GM12878 (cell line): ENCODE measurements around the gene ELAC1. TPM values are rescaled to one million over a fixed set of nuclear protein-coding genes. Genes with fewer than 3 reads are reported as not detected.

Experiments
- ATAC-seq: fragments of 200-7000 bp; cut with Tn5 transposase; 3 replicates; pipeline ENCODE4 v1.9.1; 2020; ENCODE audit warnings: mild to moderate bottlenecking, moderate library complexity
- BruUV-seq: library from RNA; stranded (reverse); fragments of 400-500 nt; replicated peaks from 2 replicates; lab custom pipeline; 2021; lab: Mats Ljungman, UMichigan
- CTCF ChIA-PET: fragments of 300-600 bp; sonication (Branson Sonifier 250); formaldehyde crosslinking; extraction: SDS; loops from one replicate; lab custom pipeline; 2021; ENCODE audit warnings: inconsistent platforms; lab: Yijun Ruan, JAX
- POLR2A ChIA-PET: fragments of 350-600 bp; formaldehyde crosslinking; extraction: SDS; loops from one replicate; lab custom pipeline; 2021; ENCODE audit warnings: inconsistent platforms; lab: Charles Lee
- RAD21 ChIA-PET: fragments of 300-600 bp; sonication (Branson Sonifier 250); formaldehyde crosslinking; loops from one replicate; lab custom pipeline; 2023; ENCODE audit warnings: antibody characterized with exemption; ENCODE audit not compliant: unreplicated experiment; lab: Charles Lee
- SMC1A ChIA-PET: fragments of 300-600 bp; sonication (Branson Sonifier 250); formaldehyde crosslinking; loops from one replicate; lab custom pipeline; 2023; ENCODE audit not compliant: unreplicated experiment, uncharacterized antibody; lab: Charles Lee
- DNase-seq: peaks from one replicate; pipeline ENCODE4 v3.0.0-alpha.2; 2011; ENCODE audit warnings: low read depth, low spot score
- FAIRE-seq: peaks from 3 replicates; lab custom pipeline; 2011; peaks lifted over from hg19 to GRCh38; lab: Jason Lieb, UNC
- H2AFZ ChIP-seq: 2 replicates; pipeline ENCODE4 v1.6.0; 2011; ENCODE audit warnings: low read depth, low read length, control low read depth; ENCODE audit not compliant: control insufficient read depth
- H3K27ac ChIP-seq: 2 replicates; pipeline ENCODE4 v1.5.1; 2011; ENCODE audit warnings: control low read depth; ENCODE audit not compliant: control insufficient read depth, insufficient read depth
- H3K27me3 ChIP-seq, 2 experiments: replicated peaks in 1 of 2; 2 replicates each; pipeline versions ENCODE4 v1.6.0 to v1.6.1; 2011; ENCODE audit warnings: low read length in 1 of 2; ENCODE audit not compliant: control insufficient read depth in 2 of 2, insufficient read depth in 2 of 2
- H3K36me3 ChIP-seq, 2 experiments: 2 replicates each; pipeline ENCODE4 v1.5.1; 2011; ENCODE audit warnings: low read length in 1 of 2; ENCODE audit not compliant: control insufficient read depth in 2 of 2, insufficient read depth in 2 of 2
- H3K4me1 ChIP-seq: 2 replicates; pipeline ENCODE4 v1.6.1; 2011; ENCODE audit warnings: mild to moderate bottlenecking, low read length, moderate library complexity, mixed read lengths; ENCODE audit not compliant: control insufficient read depth, insufficient read depth
- H3K4me2 ChIP-seq: 2 replicates; pipeline ENCODE4 v1.6.0; 2011; ENCODE audit warnings: control low read depth; ENCODE audit not compliant: control insufficient read depth, insufficient read depth
- H3K4me3 ChIP-seq: fragments of 200-600 bp; sonication (generic); 2 replicates; pipeline ENCODE4 v1.5.1; 2016
- H3K79me2 ChIP-seq: 2 replicates; pipeline ENCODE4 v1.6.0; 2011; ENCODE audit warnings: low read length; ENCODE audit not compliant: control insufficient read depth, insufficient read depth
- H3K9ac ChIP-seq: 2 replicates; pipeline ENCODE4 v1.8.0; 2011; ENCODE audit warnings: low read length, control low read depth, mixed read lengths; ENCODE audit not compliant: control insufficient read depth, insufficient read depth
- H3K9me3 ChIP-seq: replicated peaks from 3 replicates; pipeline ENCODE4 v1.5.1; 2011; ENCODE audit warnings: mild to moderate bottlenecking, low read length; ENCODE audit not compliant: control insufficient read depth, insufficient read depth
- H4K20me1 ChIP-seq: 2 replicates; pipeline ENCODE4 v1.6.0; 2011; ENCODE audit not compliant: control insufficient read depth, insufficient read depth
- CHD2 ChIP-seq: IDR thresholded peaks from 2 replicates; pipeline ENCODE4 v1.6.1; 2011; ENCODE audit warnings: low read depth, low read length, improper control_type of control experiment, borderline replicate concordance
- E4F1 ChIP-seq: fragments of 450-650 bp; IDR thresholded peaks from 2 replicates; pipeline ENCODE4 v1.6.1; 2018; ENCODE audit warnings: borderline replicate concordance, mild to moderate bottlenecking; ENCODE audit not compliant: partially characterized antibody
- ESRRA ChIP-seq: IDR thresholded peaks from 2 replicates; pipeline ENCODE4 v1.6.1; 2012; ENCODE audit warnings: mild to moderate bottlenecking, low read length, improper control_type of control experiment
- IRF5 ChIP-seq: fragments of 450-650 bp; IDR thresholded peaks from 2 replicates; pipeline ENCODE4 v1.6.1; 2017; ENCODE audit warnings: borderline replicate concordance
- NR2C2 ChIP-seq: IDR thresholded peaks from 2 replicates; pipeline ENCODE4 v1.6.1; 2011; ENCODE audit warnings: borderline replicate concordance, low read depth; ENCODE audit not compliant: control insufficient read depth, insufficient read length
- RAD21 ChIP-seq: IDR thresholded peaks from 2 replicates; pipeline ENCODE4 v1.6.1; 2011; ENCODE audit warnings: mild to moderate bottlenecking, low read depth, low read length, moderate library complexity; ENCODE audit not compliant: insufficient read depth
- RAD51 ChIP-seq: fragments of 450-650 bp; IDR thresholded peaks from 2 replicates; pipeline ENCODE4 v1.6.1; 2016; ENCODE audit warnings: moderate library complexity, mild to moderate bottlenecking, inconsistent platforms
- RELB ChIP-seq: fragments of 450-650 bp; IDR thresholded peaks from 2 replicates; pipeline ENCODE4 v1.6.1; 2017; ENCODE audit warnings: low read depth, mild to moderate bottlenecking, moderate library complexity
- SUPT20H ChIP-seq: IDR thresholded peaks from 2 replicates; pipeline ENCODE4 v1.6.1; 2011; ENCODE audit warnings: low read depth, mild to moderate bottlenecking, low read length, moderate library complexity, borderline replicate concordance; ENCODE audit not compliant: control insufficient read depth
- USF2 ChIP-seq: IDR thresholded peaks from 2 replicates; pipeline ENCODE4 v1.6.1; 2011; ENCODE audit warnings: low read depth, low read length, improper control_type of control experiment, borderline replicate concordance
- ZBTB40 ChIP-seq: fragments of 450-650 bp; IDR thresholded peaks from 2 replicates; pipeline ENCODE4 v1.6.1; 2016; ENCODE audit warnings: mild to moderate bottlenecking, moderate library complexity, borderline replicate concordance
- WGBS: methylation state at CpG from one replicate; pipeline ENCODE4 v1.1.6; 2016; ENCODE audit warnings: low lambda C conversion rate; ENCODE audit not compliant: insufficient replicate concordance, insufficient coverage; ENCODE audit errors: missing lambda C conversion rate; 5-methylcytosine and 5-hydroxymethylcytosine counted together
- in situ Hi-C: fragments of 300-500 bp; cut with MboI; formaldehyde crosslinking; loops from 9 replicates; pipeline ENCODE4 v1.14.3; 2018; ENCODE audit warnings: mixed read lengths
- intact Hi-C: fragments of 100-400 bp; cut with micrococcal nuclease; formaldehyde crosslinking; loops from one replicate; pipeline ENCODE4 v1.14.2; 2022; ENCODE audit not compliant: unreplicated experiment
- polyA plus RNA-seq, 11 experiments: library from polyadenylated mRNA; depleted of rRNA in 4 of 11; unstranded in 6 of 11; stranded (reverse) in 5 of 11; fragments of >200 nt; fragmentation: Nextera tagmentation in 4 of 11; fragmentation: Illumina TruSeq in 1 of 11; extraction: Ambion mirVana in 4 of 11; extraction: Trizol in 1 of 11; gene quantifications; 1 replicate in 1 of 11; 2 replicates in 10 of 11; pipeline versions ENCODE4 v1.2.1 to v1.2.3, GENCODE V29; 2011 to 2016; ENCODE audit warnings: inconsistent platforms in 2 of 11, missing spikeins in 2 of 11, low read depth in 1 of 11
- total RNA-seq, 4 experiments: library from RNA; depleted of rRNA in 3 of 4; stranded (reverse); fragments of >200 nt in 3 of 4; fragmentation: Illumina TruSeq in 1 of 4; extraction: Trizol in 1 of 4; gene quantifications; 2 replicates each; pipeline versions ENCODE4 v1.2.1 to v1.2.3, GENCODE V29; 2013 to 2021

The ELAC1 gene
- total and polyA plus RNA-seq, 10 of the 15 experiments (the other 5 are each of a cell fraction or from before 2014, with no cell fraction given) = 4.9 to 23.0 (median 9.8) TPM

GRCh38 chr18:50956116-50956515 lies 11.7 kb upstream of the ELAC1 start:
- WGBS = 74% methylated on average over 3 of the region's 3 CpGs
- H2AFZ ChIP-seq = no peak overlapping the region
- no peaks in the 10 kb centered on the region for H3K27me3 ChIP-seq
- no TSS peak for BruUV-seq
- RAD21 ChIA-PET = no interaction called here
- no peak overlapping the region for H3K4me2 ChIP-seq
- H3K4me3 ChIP-seq = no peak overlapping the region
- intact Hi-C loops (no loop called here), in situ Hi-C loops (no loop called here)
- CTCF ChIA-PET = no interaction called here
- no peaks in the 10 kb centered on the region for H3K4me1 ChIP-seq
- H4K20me1 ChIP-seq = no peaks in the 10 kb centered on the region
- no peaks in the 10 kb centered on the region for H3K36me3 ChIP-seq
- FAIRE-seq (no peak), ATAC-seq (no peak), DNase-seq (no peak)
- H3K79me2 ChIP-seq = no peaks in the 10 kb centered on the region
- SMC1A ChIA-PET = no interaction called here
- H3K27ac ChIP-seq = no peak overlapping the region
- no peak overlapping the region for H3K9ac ChIP-seq
- H3K9me3 ChIP-seq = peaks cover 3% of the 10 kb centered on the region
- POLR2A ChIA-PET = interaction anchor here (0.7 to 1.3 kb wide), 2 partner anchors 11 to 898 kb away, joined by 3 to 5 read pairs; partner anchors contain the start of gene ELAC1
- no peak for TF ChIP-seq RAD51
- no peak for TF ChIP-seq IRF5
- no peak for TF ChIP-seq NR2C2
- no peak for TF ChIP-seq E4F1
- no peak for TF ChIP-seq SUPT20H
- no peak for TF ChIP-seq CHD2
- TF ChIP-seq RELB = no peak
- TF ChIP-seq ESRRA = no peak
- no peak for TF ChIP-seq USF2
- TF ChIP-seq ZBTB40 = no peak
- TF ChIP-seq RAD21 = no peak
